Stomach (tissue), 9 donors: ENCODE measurements around the gene SLC31A1. TPM values are rescaled to one million over a fixed set of nuclear protein-coding genes. Genes with fewer than 3 reads are reported as not detected.

Experiments
- DNase-seq, 2 donors: peaks; one replicate each; pipeline versions ENCODE4 v3.0.0 to v3.0.0-alpha.2; 2013 to 2019
- H3K27ac ChIP-seq, 5 donors: fragments of 200-600 bp in 4 of 5; sonication (generic) in 4 of 5; one replicate each; pipeline ENCODE4 v1.5.1; 2013 to 2019; ENCODE audit warnings: mild to moderate bottlenecking in 1 of 5, moderate library complexity in 1 of 5
- H3K27me3 ChIP-seq, 3 donors: fragments of 200-600 bp; sonication (generic); one replicate each; pipeline ENCODE4 v1.5.1; 2017 to 2019; ENCODE audit warnings: mixed run types in 1 of 3
- H3K36me3 ChIP-seq, 4 donors: fragments of 200-600 bp; sonication (generic); 1 replicate in 3 of 4; 2 replicates in 1 of 4; pipeline ENCODE4 v1.5.1; 2016 to 2019
- H3K4me1 ChIP-seq, 4 donors: fragments of 200-600 bp; sonication (generic); one replicate each; pipeline ENCODE4 v1.5.1; 2016 to 2019
- H3K4me3 ChIP-seq, 4 donors: fragments of 200-600 bp; sonication (generic) in 3 of 4; one replicate each; pipeline ENCODE4 v1.5.1; 2016 to 2019; ENCODE audit warnings: mild to moderate bottlenecking in 1 of 4
- H3K9me3 ChIP-seq, 4 donors: fragments of 200-600 bp; sonication (generic); one replicate each; pipeline ENCODE4 v1.5.1; 2016 to 2019
- EP300 ChIP-seq: sonication (generic); formaldehyde crosslinking; IDR thresholded peaks from one replicate; pipeline ENCODE4 v1.6.1; 2017; ENCODE audit warnings: antibody characterized with exemption
- POLR2A ChIP-seq, 4 donors: fragments of 450-650 bp; IDR thresholded peaks; one replicate each; pipeline ENCODE4 v1.6.1; 2016; ENCODE audit warnings: antibody characterized with exemption in 4 of 4, control low read depth in 2 of 4, mild to moderate bottlenecking in 1 of 4, moderate library complexity in 1 of 4
- POLR2AphosphoS5 ChIP-seq, 3 donors: sonication (generic); formaldehyde crosslinking; IDR thresholded peaks; one replicate each; pipeline ENCODE4 v1.6.1; 2016; ENCODE audit warnings: antibody characterized with exemption in 3 of 3
- WGBS, 5 donors: extraction: QIAGEN DNeasy Blood & Tissue Kit in 3 of 5; methylation state at CpG; one replicate each; pipeline versions ENCODE4 v1.1.5 to v1.1.7; 2013 to 2018; 5-methylcytosine and 5-hydroxymethylcytosine counted together
- intact Hi-C: fragments of 100-400 bp; cut with DNase I; formaldehyde crosslinking; loops from one replicate; pipeline ENCODE4 v1.15.1; 2023; ENCODE audit warnings: low total_unique reads
- polyA plus RNA-seq, 3 donors: library from polyadenylated mRNA; stranded (reverse); fragments of 200-250 nt; gene quantifications; one replicate each; pipeline ENCODE4 v1.2.3, GENCODE V29; 2013
- total RNA-seq, 5 donors: library from RNA; depleted of rRNA; stranded (reverse); fragments of >200 nt; gene quantifications; one replicate each; pipeline versions ENCODE4 v1.1.0 to v1.2.3, GENCODE V29; 2014 to 2016
- TF ChIP-seq, protein P1 (sequence below), 7 experiments: fragments of 450-650 bp in 4 of 7; fragments of 200-600 bp in 3 of 7; sonication (generic) in 3 of 7; IDR thresholded peaks; one replicate each; pipeline ENCODE4 v1.5.1; 2016 to 2019; ENCODE audit warnings: antibody characterized with exemption in 7 of 7, control low read depth in 2 of 7, mild to moderate bottlenecking in 1 of 7
- donor health status: healthy with polysubstance abuse.
- donor health status: Bipolar disorder and iron deficiency.
- donor health status: healthy.

SLC31A1 gene
- total and polyA plus RNA-seq, 8 donors: 4.7 to 106 (median 12.2) TPM

GRCh38 chr9:113250807-113251206, 29.5 kb downstream of the SLC31A1 start:
- Histone ChIP-seq H3K9me3 (no peaks in the 10 kb centered on the region), H3K27ac (no peak overlapping the region), H3K4me1 (no peaks in the 10 kb centered on the region), H3K4me3 (no peak overlapping the region), H3K36me3 (peaks cover 0 to 8% (median 3%) of the 10 kb centered on the region in 4 donors), H3K27me3 (no peaks in the 10 kb centered on the region)
- WGBS, 5 donors: 92 to 99% (median 97%) methylated on average over 2 of the region's 2 CpGs
- DNase-seq: no peak
- TF ChIP-seq EP300 (no peak), POLR2AphosphoS5 (IDR thresholded peaks at IDR 0.05) (no peak), POLR2A (IDR thresholded peaks at IDR 0.05) (no peak)
- TF ChIP-seq, protein P1, sequence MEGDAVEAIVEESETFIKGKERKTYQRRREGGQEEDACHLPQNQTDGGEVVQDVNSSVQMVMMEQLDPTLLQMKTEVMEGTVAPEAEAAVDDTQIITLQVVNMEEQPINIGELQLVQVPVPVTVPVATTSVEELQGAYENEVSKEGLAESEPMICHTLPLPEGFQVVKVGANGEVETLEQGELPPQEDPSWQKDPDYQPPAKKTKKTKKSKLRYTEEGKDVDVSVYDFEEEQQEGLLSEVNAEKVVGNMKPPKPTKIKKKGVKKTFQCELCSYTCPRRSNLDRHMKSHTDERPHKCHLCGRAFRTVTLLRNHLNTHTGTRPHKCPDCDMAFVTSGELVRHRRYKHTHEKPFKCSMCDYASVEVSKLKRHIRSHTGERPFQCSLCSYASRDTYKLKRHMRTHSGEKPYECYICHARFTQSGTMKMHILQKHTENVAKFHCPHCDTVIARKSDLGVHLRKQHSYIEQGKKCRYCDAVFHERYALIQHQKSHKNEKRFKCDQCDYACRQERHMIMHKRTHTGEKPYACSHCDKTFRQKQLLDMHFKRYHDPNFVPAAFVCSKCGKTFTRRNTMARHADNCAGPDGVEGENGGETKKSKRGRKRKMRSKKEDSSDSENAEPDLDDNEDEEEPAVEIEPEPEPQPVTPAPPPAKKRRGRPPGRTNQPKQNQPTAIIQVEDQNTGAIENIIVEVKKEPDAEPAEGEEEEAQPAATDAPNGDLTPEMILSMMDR (IDR thresholded peaks at IDR 0.05): no peak
- intact Hi-C loops: no loop called here

DNA sequence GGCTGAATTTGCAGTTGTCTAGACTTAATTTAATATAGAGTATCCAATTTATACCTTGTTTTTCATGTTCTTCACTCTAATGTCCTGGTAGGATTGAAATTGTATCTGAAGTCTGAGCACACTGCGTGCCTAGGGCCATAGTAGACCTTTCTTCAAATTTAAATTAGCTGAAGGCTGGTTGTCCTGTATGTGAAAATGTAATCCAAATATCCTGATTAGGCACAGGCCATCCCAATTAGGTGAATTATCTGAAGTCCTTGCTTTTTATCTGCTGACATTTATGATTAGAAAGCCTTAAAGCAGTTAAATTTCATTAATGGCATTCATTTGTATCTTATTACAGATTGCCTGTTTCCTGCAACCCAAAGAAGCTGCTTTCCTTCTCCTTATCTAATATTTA, 33.6 kb downstream of the SLC31A1 start:
- no peaks in the 10 kb centered on the region for H3K27me3 ChIP-seq
- H3K4me1 ChIP-seq: peaks cover 0 to 13% (median 6%) of the 10 kb centered on the region in 4 donors
- no peak for TF ChIP-seq POLR2A (IDR thresholded peaks at IDR 0.05)
- TF ChIP-seq, protein P1 (IDR thresholded peaks at IDR 0.05): no peak
- no peak for TF ChIP-seq EP300
- TF ChIP-seq POLR2AphosphoS5 (IDR thresholded peaks at IDR 0.05): no peak
- no peak overlapping the region for H3K4me3 ChIP-seq
- DNase-seq: no peak
- WGBS, 5 donors: 93 to 100% (median 98%) methylated on average over 1 of the region's 1 CpG
- intact Hi-C loops: no loop called here
- peaks cover 5 to 48% (median 39%) of the 10 kb centered on the region in 4 donors for H3K36me3 ChIP-seq
- no peak overlapping the region for H3K27ac ChIP-seq
- no peaks in the 10 kb centered on the region for H3K9me3 ChIP-seq

GRCh38 chr9:113255438-113255837, 34.1 kb downstream of the SLC31A1 start:
- WGBS, 5 donors: 86 to 95% (median 94%) methylated on average over 6 of the region's 6 CpGs
- TF ChIP-seq, protein P1 (IDR thresholded peaks at IDR 0.05): no peak
- TF ChIP-seq EP300 (no peak), POLR2A (IDR thresholded peaks at IDR 0.05) (no peak), POLR2AphosphoS5 (IDR thresholded peaks at IDR 0.05) (no peak)
- DNase-seq: no peak
- intact Hi-C loops: no loop called here
- H3K4me3 ChIP-seq: no peak overlapping the region
- peaks cover 0 to 13% (median 6%) of the 10 kb centered on the region in 4 donors for H3K4me1 ChIP-seq
- no peaks in the 10 kb centered on the region for H3K27me3 ChIP-seq
- H3K27ac ChIP-seq: no peak overlapping the region
- H3K9me3 ChIP-seq: no peaks in the 10 kb centered on the region
- peaks cover 9 to 52% (median 43%) of the 10 kb centered on the region in 4 donors for H3K36me3 ChIP-seq

GRCh38 chr9:113257863-113258262, 36.5 kb downstream of the SLC31A1 start:
- no peak overlapping the region for H3K27ac ChIP-seq
- peaks cover 0 to 13% (median 6%) of the 10 kb centered on the region in 4 donors for H3K4me1 ChIP-seq
- H3K9me3 ChIP-seq: no peaks in the 10 kb centered on the region
- no peaks in the 10 kb centered on the region for H3K27me3 ChIP-seq
- H3K4me3 ChIP-seq: no peak overlapping the region
- H3K36me3 ChIP-seq: peaks cover 14 to 76% (median 68%) of the 10 kb centered on the region in 4 donors
- DNase-seq: no peak
- TF ChIP-seq, protein P1 (IDR thresholded peaks at IDR 0.05): no peak
- TF ChIP-seq POLR2AphosphoS5 (IDR thresholded peaks at IDR 0.05): no peak
- no peak for TF ChIP-seq EP300
- no peak for TF ChIP-seq POLR2A (IDR thresholded peaks at IDR 0.05)
- intact Hi-C loops: no loop called here
- WGBS, 5 donors: 86 to 94% (median 88%) methylated on average over 3 of the region's 3 CpGs
